Subcutaneous adipose tissue (tissue), 4 donors: ENCODE data around the gene CRKL. TPM values are rescaled to one million over a fixed set of nuclear protein-coding genes. Genes with fewer than 3 reads are reported as not detected.

Experiments
- total RNA-seq, 4 donors: library from RNA; depleted of rRNA; stranded (reverse); fragments of >200 nt; gene quantifications; one replicate each; pipeline ENCODE4 v1.1.0, GENCODE V29; 2016
- TF ChIP-seq, protein P1 (sequence below): fragments of 450-650 bp; IDR thresholded peaks from one replicate; pipeline ENCODE4 v1.5.1; 2016; ENCODE audit warnings: low read depth, mild to moderate bottlenecking, control low read depth, antibody characterized with exemption, moderate library complexity

The CRKL gene
- total RNA-seq, 4 donors from 2014 or later: 32.1 to 39.8 (median 35.9) TPM

DNA sequence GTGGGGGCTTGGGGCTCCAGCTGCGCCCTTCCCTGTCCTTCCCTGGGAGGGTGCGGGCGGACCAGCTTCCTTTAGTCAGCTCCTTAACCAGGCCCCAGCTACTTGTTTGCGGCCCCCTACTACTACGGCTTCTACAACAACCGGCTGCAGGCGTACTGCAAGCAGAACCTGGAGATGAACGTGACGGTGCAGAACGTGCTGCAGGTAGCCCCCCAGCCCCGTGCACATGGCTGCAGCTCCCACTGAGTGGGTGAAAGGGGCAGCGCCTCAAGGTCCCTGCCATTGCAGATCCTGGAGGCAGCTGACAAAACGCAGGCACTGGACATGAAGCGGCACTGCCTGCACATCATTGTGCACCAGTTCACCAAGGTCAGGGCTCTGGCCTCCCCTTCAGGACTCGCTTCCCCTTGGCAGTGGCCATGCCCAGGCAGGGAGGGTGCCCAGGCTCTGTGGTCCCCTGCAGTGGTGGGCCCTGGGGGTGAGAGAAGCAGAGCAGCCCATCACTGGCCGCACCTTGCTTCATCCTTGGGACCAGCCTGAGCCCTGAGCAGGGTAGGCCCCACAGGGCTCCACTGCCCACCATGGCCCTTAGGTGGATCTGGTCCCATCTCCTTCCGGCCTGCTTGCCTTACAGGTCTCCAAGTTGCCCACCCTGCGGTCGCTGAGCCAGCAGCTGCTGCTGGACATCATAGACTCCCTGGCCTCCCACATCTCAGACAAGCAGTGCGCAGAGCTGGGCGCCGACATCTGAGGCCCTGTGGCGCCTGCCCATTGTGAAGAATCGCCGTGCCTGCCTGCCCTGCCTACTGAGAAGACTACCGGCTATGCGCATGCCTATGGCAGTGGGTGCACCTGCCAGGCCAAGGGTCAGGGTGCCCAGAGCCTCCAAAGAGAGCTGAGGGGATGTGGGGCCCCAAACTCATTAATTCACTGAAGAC, 79.7 kb downstream of the CRKL start:
- TF ChIP-seq, protein P1, sequence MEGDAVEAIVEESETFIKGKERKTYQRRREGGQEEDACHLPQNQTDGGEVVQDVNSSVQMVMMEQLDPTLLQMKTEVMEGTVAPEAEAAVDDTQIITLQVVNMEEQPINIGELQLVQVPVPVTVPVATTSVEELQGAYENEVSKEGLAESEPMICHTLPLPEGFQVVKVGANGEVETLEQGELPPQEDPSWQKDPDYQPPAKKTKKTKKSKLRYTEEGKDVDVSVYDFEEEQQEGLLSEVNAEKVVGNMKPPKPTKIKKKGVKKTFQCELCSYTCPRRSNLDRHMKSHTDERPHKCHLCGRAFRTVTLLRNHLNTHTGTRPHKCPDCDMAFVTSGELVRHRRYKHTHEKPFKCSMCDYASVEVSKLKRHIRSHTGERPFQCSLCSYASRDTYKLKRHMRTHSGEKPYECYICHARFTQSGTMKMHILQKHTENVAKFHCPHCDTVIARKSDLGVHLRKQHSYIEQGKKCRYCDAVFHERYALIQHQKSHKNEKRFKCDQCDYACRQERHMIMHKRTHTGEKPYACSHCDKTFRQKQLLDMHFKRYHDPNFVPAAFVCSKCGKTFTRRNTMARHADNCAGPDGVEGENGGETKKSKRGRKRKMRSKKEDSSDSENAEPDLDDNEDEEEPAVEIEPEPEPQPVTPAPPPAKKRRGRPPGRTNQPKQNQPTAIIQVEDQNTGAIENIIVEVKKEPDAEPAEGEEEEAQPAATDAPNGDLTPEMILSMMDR: no peak

DNA sequence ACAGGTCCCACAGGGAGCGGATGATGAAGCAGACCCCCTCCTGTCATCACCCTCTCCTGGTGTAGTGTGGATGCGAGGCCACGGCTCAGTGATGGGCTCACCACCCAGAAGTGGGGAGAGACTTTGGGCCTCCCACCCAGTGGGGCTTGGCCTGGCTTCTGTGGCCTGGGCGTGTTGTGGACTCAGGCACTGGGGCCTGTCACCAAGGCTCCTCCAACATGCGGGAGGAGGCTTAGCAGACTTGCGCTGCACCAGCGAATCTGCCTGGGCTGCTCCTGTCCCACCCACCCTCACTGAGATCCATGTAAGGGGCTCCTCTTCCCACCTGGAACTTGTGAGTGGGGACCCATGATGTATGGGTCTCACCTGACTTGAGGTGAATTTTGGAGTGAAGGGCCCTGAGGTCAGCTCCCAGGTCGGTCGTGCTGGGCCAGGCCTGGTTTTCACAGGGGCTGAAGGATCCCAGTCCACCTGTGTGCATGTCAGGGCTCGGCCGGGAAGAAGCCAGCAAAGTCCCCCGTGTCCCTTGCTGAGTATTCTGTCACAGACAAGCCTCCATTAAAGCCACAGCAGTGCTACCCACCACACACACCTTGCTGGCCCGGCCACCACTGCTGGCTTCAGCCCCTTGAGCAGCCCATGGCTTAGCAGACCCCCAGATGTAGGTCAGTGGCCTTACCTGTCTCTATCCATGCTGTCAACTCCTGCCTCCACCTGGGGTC, 80.5 kb downstream of the CRKL start:
- TF ChIP-seq, protein P1: no peak

DNA sequence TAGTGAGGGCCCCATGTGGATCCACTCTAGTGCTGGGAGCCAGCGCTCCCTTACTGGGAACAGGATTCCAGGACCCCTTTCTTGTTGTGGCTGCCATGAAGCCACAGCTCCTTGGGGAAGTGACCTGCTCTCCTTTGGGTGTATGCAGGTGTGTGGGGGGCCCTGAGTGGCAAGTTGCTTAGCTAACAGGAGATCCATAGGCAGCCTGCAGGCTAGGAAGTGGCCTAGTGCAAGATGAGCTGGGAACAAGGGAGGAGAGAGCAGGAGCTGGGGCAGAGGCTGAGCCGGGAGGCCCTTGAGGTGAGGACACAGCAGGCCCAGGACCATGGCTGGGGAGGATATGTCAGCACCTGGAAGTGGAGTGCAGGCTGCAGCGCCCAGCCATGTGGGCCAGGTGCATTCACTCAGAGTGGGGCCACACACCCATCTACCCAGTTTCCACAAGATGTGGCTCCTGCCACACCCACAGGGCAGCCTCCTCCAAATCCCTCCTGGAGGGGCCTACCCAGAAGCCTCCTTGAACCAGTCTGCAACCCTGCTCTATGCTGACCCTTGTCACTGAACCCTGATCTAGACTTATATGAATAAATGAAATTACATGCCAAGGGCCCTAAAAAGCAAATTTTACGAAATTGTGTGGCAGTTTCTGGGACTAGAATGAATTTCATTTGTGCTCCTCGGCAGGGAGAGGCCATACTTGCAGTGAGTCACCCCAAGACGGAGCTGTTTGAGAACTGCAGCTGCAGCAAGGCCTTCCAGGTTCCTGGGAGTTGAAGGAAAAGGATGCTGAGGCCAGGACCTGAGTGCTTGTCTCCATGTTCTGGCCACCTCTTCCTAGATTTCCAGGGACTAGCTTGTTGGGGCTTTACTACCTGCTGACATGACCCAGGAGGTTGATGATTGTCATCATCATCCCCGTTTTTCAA, 81.5 kb downstream of the CRKL start:
- TF ChIP-seq, protein P1: no peak

DNA sequence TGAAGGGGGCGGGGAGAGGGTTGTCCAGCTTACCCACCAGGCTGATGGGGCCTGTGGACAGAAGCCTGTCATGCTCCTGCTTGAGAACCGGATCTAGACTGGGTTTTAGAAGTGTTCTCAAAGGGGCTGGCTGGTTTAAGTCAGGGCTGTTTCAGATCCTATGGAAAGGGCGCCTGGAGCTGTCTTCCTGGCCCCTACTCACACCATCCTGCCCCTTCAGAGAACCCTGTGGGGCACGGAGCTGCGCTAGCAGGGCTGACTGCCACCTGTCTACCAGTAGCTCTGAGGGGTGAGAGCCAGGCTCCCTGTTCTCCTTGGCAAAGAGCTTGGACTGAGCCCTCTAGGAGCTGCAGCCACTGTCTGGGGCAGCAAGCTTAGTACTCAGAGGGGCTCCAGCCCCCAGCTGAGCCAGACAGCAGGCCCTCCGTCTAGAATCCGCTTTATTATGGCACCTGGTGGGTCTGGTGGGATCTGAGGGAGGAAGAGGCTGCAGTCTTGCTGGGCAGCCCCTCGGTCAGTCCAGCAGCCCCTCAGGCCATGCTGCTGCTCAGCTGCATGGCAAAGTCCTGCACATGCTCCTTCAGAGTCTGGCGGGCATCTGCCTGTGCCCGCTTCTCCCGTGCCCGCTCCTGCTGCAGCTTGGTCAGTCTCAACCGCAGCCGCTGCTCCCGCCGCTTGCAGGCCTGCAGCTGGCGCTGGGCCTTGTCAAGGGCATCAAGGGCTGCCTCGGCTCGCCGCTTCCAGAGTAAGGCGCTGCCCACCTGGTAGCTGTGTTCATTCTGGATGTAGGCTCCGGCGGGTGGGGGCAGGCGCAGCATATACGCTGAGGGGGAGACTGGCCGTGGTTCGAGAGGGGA, 82.4 kb downstream of the CRKL start:
- TF ChIP-seq, protein P1: no peak

DNA sequence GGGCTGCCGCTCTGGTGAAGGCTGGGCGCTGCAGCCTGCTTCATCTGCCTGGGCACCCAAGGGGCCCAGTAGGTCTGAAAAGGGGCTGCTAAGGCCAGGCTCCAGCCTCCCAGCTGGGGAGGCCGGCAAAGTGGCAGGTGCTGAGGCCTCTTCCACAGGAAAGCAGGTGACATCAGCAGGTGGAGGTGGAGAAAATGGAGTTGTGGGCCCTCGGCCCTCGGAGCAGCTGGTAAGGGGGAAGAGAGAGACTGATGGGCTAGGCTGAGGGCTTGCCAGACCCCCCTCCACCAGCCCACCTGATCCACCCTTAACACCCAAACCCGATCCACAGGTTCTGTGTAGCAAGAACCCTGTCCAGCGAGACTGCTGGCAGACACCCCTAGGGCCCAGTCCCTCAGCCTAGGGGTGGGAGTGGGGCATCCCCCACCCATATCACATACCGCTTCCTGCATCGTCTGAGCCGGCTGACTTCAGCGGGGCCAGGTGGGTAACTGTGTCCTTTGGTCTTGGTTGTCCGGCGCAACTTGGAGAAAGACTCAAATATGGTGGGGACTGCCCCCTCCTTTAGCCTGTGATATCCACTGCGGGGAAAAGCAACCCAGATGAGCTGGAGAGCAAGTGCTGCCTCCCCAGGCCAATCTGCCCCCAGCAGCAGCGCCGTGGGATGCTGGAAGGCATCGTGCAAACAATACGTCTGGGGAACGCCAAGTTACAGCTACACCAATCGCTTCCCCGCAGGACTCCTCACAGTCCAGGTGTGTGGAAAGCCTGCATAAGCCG, 83.2 kb downstream of the CRKL start:
- TF ChIP-seq, protein P1: no peak
